H9 (cell line): ENCODE data around the gene ROPN1B. TPM values are rescaled to one million over a fixed set of nuclear protein-coding genes. Genes with fewer than 3 reads are reported as not detected.

Experiments
- DNase-seq: peaks from one replicate; pipeline ENCODE4 v3.0.0-alpha.2; 2017
- H2AFZ ChIP-seq: one replicate; pipeline ENCODE4 v1.6.1; 2013; ENCODE audit warnings: mild to moderate bottlenecking, low read length, control low read depth, moderate library complexity
- H2AK5ac ChIP-seq: 2 replicates; pipeline ENCODE4 v1.6.1; 2013; ENCODE audit warnings: low read length, control low read depth, mixed read lengths; ENCODE audit not compliant: insufficient read length
- H2BK120ac ChIP-seq: one replicate; pipeline ENCODE4 v1.6.1; 2013; ENCODE audit warnings: low read depth, mild to moderate bottlenecking, low read length, control low read depth, inconsistent platforms; ENCODE audit not compliant: poor library complexity, severe bottlenecking
- H2BK12ac ChIP-seq: 2 replicates; pipeline ENCODE4 v1.6.1; 2013; ENCODE audit warnings: low read length, control low read depth, mixed read lengths, low read depth; ENCODE audit not compliant: insufficient read length
- H2BK15ac ChIP-seq: 2 replicates; pipeline ENCODE4 v1.6.1; 2013; ENCODE audit warnings: low read depth, low read length, control low read depth
- H2BK20ac ChIP-seq: one replicate; pipeline ENCODE4 v1.6.1; 2013; ENCODE audit warnings: low read depth, mild to moderate bottlenecking, low read length, control low read depth, inconsistent platforms; ENCODE audit not compliant: poor library complexity, severe bottlenecking
- H2BK5ac ChIP-seq: 2 replicates; pipeline ENCODE4 v1.6.1; 2013; ENCODE audit warnings: low read length, control low read depth, mixed read lengths; ENCODE audit not compliant: insufficient read length
- H3K14ac ChIP-seq: 2 replicates; pipeline ENCODE4 v1.6.1; 2013; ENCODE audit warnings: low read length, control low read depth; ENCODE audit not compliant: insufficient read depth
- H3K18ac ChIP-seq: 2 replicates; pipeline ENCODE4 v1.6.1; 2013; ENCODE audit warnings: low read depth, mild to moderate bottlenecking, mixed read lengths, low read length, control low read depth; ENCODE audit not compliant: insufficient read length
- H3K23ac ChIP-seq: 2 replicates; pipeline ENCODE4 v1.6.1; 2013; ENCODE audit warnings: low read length, control low read depth, mixed read lengths, low read depth; ENCODE audit not compliant: insufficient read length
- H3K23me2 ChIP-seq: 2 replicates; pipeline ENCODE4 v1.6.1; 2013; ENCODE audit warnings: low read depth, mild to moderate bottlenecking, mixed read lengths, low read length, control low read depth; ENCODE audit not compliant: insufficient read length, poor library complexity, severe bottlenecking
- H3K27ac ChIP-seq: 2 replicates; pipeline ENCODE4 v1.5.1; 2013; ENCODE audit warnings: low read length, control low read depth, mixed read lengths, low read depth; ENCODE audit not compliant: insufficient read length
- H3K27me3 ChIP-seq: 2 replicates; pipeline ENCODE4 v1.6.1; 2013; ENCODE audit warnings: low read length, control low read depth, inconsistent platforms; ENCODE audit not compliant: insufficient read depth
- H3K4ac ChIP-seq: 2 replicates; pipeline ENCODE4 v1.6.1; 2013; ENCODE audit warnings: low read depth, mild to moderate bottlenecking, control low read depth, inconsistent platforms, low read length, moderate library complexity
- H3K4me1 ChIP-seq: 2 replicates; pipeline ENCODE4 v1.6.1; 2013; ENCODE audit warnings: low read length, control low read depth, inconsistent platforms; ENCODE audit not compliant: insufficient read depth
- H3K4me2 ChIP-seq: 2 replicates; pipeline ENCODE4 v1.6.1; 2013; ENCODE audit warnings: low read length, control low read depth, mixed read lengths; ENCODE audit not compliant: insufficient read length, insufficient read depth
- H3K56ac ChIP-seq: 2 replicates; pipeline ENCODE4 v1.6.1; 2013; ENCODE audit warnings: low read depth, mild to moderate bottlenecking, mixed read lengths, low read length, control low read depth; ENCODE audit not compliant: insufficient read length
- H3K79me1 ChIP-seq: 2 replicates; pipeline ENCODE4 v1.6.1; 2013; ENCODE audit warnings: low read depth, mild to moderate bottlenecking, moderate library complexity, low read length, control low read depth, inconsistent platforms; ENCODE audit not compliant: insufficient read depth, poor library complexity, severe bottlenecking
- H3K79me2 ChIP-seq: 2 replicates; pipeline ENCODE4 v1.6.1; 2013; ENCODE audit warnings: low read length, control low read depth, inconsistent platforms; ENCODE audit not compliant: insufficient read depth
- H3K9ac ChIP-seq: 2 replicates; pipeline ENCODE4 v1.6.1; 2013; ENCODE audit warnings: low read length, control low read depth, mixed read lengths; ENCODE audit not compliant: insufficient read length; ENCODE audit errors: extremely low read depth
- H3K9me3 ChIP-seq: one replicate; pipeline ENCODE4 v1.6.1; 2013; ENCODE audit warnings: low read depth, low read length, inconsistent platforms; ENCODE audit not compliant: control insufficient read depth
- H3T11ph ChIP-seq: one replicate; pipeline ENCODE4 v1.6.1; 2013; ENCODE audit warnings: mild to moderate bottlenecking, low read length, control low read depth, inconsistent platforms
- H4K20me1 ChIP-seq: one replicate; pipeline ENCODE4 v1.6.1; 2013; ENCODE audit not compliant: control insufficient read depth, insufficient read length, insufficient read depth
- H4K5ac ChIP-seq: 2 replicates; pipeline ENCODE4 v1.6.1; 2013; ENCODE audit warnings: low read depth, mild to moderate bottlenecking, mixed read lengths, low read length, control low read depth; ENCODE audit not compliant: insufficient read length
- H4K8ac ChIP-seq: replicated peaks from 2 replicates; pipeline ENCODE4 v1.6.1; 2013; ENCODE audit warnings: low read length, control low read depth, mixed read lengths, low read depth; ENCODE audit not compliant: insufficient read length
- H4K91ac ChIP-seq: 2 replicates; pipeline ENCODE4 v1.6.1; 2013; ENCODE audit warnings: low read depth, mild to moderate bottlenecking, moderate library complexity, mixed read lengths, low read length, control low read depth; ENCODE audit not compliant: insufficient read length
- H3K27ac Mint-ChIP-seq, 3 experiments: 2 replicates in 2 of 3; 3 replicates in 1 of 3; pipeline ENCODE4 v1.8.0; 2020 to 2021; ENCODE audit warnings: mixed read lengths in 3 of 3, mild to moderate bottlenecking in 1 of 3, moderate library complexity in 1 of 3
- H3K27me3 Mint-ChIP-seq: 2 replicates; pipeline ENCODE4 v1.8.0; 2021; ENCODE audit warnings: low read depth, mild to moderate bottlenecking, moderate library complexity, mixed read lengths
- H3K36me3 Mint-ChIP-seq, 3 experiments: 2 replicates in 2 of 3; 3 replicates in 1 of 3; pipeline ENCODE4 v1.8.0; 2020 to 2021; ENCODE audit warnings: low read depth in 3 of 3, mixed read lengths in 3 of 3; ENCODE audit not compliant: insufficient read depth in 1 of 3
- H3K4me1 Mint-ChIP-seq, 2 experiments: 2 replicates each; pipeline ENCODE4 v1.8.0; 2020; ENCODE audit warnings: mixed read lengths in 2 of 2
- H3K4me3 Mint-ChIP-seq, 2 experiments: 2 replicates in 1 of 2; 3 replicates in 1 of 2; pipeline ENCODE4 v1.8.0; 2020 to 2021; ENCODE audit warnings: mild to moderate bottlenecking in 2 of 2, mixed read lengths in 2 of 2, moderate library complexity in 1 of 2
- H3K9me3 Mint-ChIP-seq, 2 experiments: 2 replicates in 1 of 2; 3 replicates in 1 of 2; pipeline ENCODE4 v1.8.0; 2020; ENCODE audit warnings: mild to moderate bottlenecking in 2 of 2, mixed read lengths in 2 of 2, moderate library complexity in 1 of 2
- CTCF ChIP-seq: fragments of 200-600 bp; sonication (generic); conservative IDR thresholded peaks from 3 replicates; pipeline ENCODE4 v1.8.0; 2021; ENCODE audit warnings: antibody characterized with exemption, mild to moderate bottlenecking
- WGBS: extraction: QIAGEN DNeasy Blood & Tissue Kit; methylation state at CpG from one replicate; pipeline ENCODE4 v1.1.7; 2013; ENCODE audit warnings: missing lambda C conversion rate, low lambda C conversion rate, mixed read lengths; ENCODE audit not compliant: insufficient read length; ENCODE audit errors: extremely low coverage; 5-methylcytosine and 5-hydroxymethylcytosine counted together
- total RNA-seq: library from RNA; stranded (reverse); gene quantifications from 2 replicates; pipeline ENCODE4 v1.2.1, GENCODE V29; 2021

Gene ROPN1B
- total RNA-seq, 1 experiment from 2014 or later, result not detected

- no peak overlapping the region for H2BK15ac ChIP-seq
- DNase-seq, result no peak
- H3K27me3 ChIP-seq, result no peaks in the 10 kb centered on the region
- no peak overlapping the region for H3K23ac ChIP-seq
- Mint-ChIP-seq H3K9me3 (peaks cover 25 to 29% of the 10 kb centered on the region in 2 experiments), H3K36me3 (peaks cover 35 to 56% (median 54%) of the 10 kb centered on the region in 3 experiments), H3K4me1 (peaks cover 23% of the 10 kb centered on the region in 2 experiments), H3K4me3 (no peak overlapping the region), H3K27ac (peak overlapping the region in 1 of 3 experiments; percentile 88; a peak in 1 of 7 replicates), H3K27me3 (peaks cover 3% of the 10 kb centered on the region)
- no peak overlapping the region for H3K4me2 ChIP-seq
- no CpG with 5 or more reads among the region's 11 CpGs for WGBS
- H3K9ac ChIP-seq, result no peak overlapping the region
- no peaks in the 10 kb centered on the region for H4K20me1 ChIP-seq
- H4K5ac ChIP-seq, result no peak overlapping the region
- H2AFZ ChIP-seq, result no peak overlapping the region
- H3K18ac ChIP-seq, result no peak overlapping the region
- H2BK12ac ChIP-seq, result no peak overlapping the region
- H4K91ac ChIP-seq, result no peak overlapping the region
- H3K4ac ChIP-seq, result no peak overlapping the region
- no peaks in the 10 kb centered on the region for H3K79me2 ChIP-seq
- no peak overlapping the region for H3K27ac ChIP-seq
- no peak overlapping the region for H4K8ac ChIP-seq
- H3T11ph ChIP-seq, result no peak overlapping the region
- H3K23me2 ChIP-seq, result no peaks in the 10 kb centered on the region
- no peak overlapping the region for H2AK5ac ChIP-seq
- H3K56ac ChIP-seq, result no peak overlapping the region
- H2BK5ac ChIP-seq, result no peak overlapping the region
- H3K14ac ChIP-seq, result no peak overlapping the region
- TF ChIP-seq CTCF, result no peak
- no peak overlapping the region for H2BK20ac ChIP-seq
- H3K9me3 ChIP-seq, result peaks cover 16% of the 10 kb centered on the region
- H3K79me1 ChIP-seq, result no peaks in the 10 kb centered on the region
- no peak overlapping the region for H2BK120ac ChIP-seq
- H3K4me1 ChIP-seq, result peaks cover 6% of the 10 kb centered on the region; the same call in 1 of the 2 replicates
Observed at GRCh38 chr3:126026277-126026751, 57.3 kb downstream of the ROPN1B start.
